ENCODE results near the gene HDLBP.
"Not testable (repeated sequence)": the region's sequence is repeated elsewhere in the genome, so short reads cannot be mapped to it uniquely, and the experiment has no call there.

HDLBP gene

GRCh38 chr2:241329669-241330615 is 14.5 kb upstream of the HDLBP start:
- DNase-seq (ENCODE audit: low spot score) = no peak

GRCh38 chr2:241325257-241325656 is 9.8 kb upstream of the HDLBP start:
- DNase-seq (ENCODE audit: low spot score) = no peak

- DNase-seq (ENCODE audit: low spot score) = no peak
These were observed 9.3 kb upstream of the HDLBP start for GRCh38 chr2:241324775-241325174.

GRCh38 chr2:241323778-241324177 is 8.3 kb upstream of the HDLBP start:
- DNase-seq (ENCODE audit: low spot score) = no peak

GRCh38 chr2:241321886-241322285 is 6.4 kb upstream of the HDLBP start:
- no peak for DNase-seq (ENCODE audit: low spot score)

- DNase-seq (ENCODE audit: low spot score) = no peak
These were observed 5.6 kb upstream of the HDLBP start for GRCh38 chr2:241321033-241321432.

- no peak for DNase-seq (ENCODE audit: low spot score)
These were observed 4.9 kb upstream of the HDLBP start for GRCh38 chr2:241320394-241320793.

- not testable (repeated sequence) for DNase-seq (ENCODE audit: low spot score)
These were observed 3.4 kb upstream of the HDLBP start for GRCh38 chr2:241318830-241319229.

- DNase-seq (ENCODE audit: low spot score) = no peak
These were observed 1.9 kb upstream of the HDLBP start for GRCh38 chr2:241317391-241317790.

- DNase-seq (ENCODE audit: low spot score) = no peak
These were observed 1.4 kb upstream of the HDLBP start for GRCh38 chr2:241316825-241317224.

GRCh38 chr2:241315879-241316631 is 583 bp upstream of the HDLBP start, which contains the start of gene SEPTIN2:
SEPTIN2 (plus strand) TSS chr2:241315925; CDS start chr2:241324233, 8,308 bp downstream.
- DNase-seq (ENCODE audit: low spot score) = no peak

GRCh38 chr2:241314226-241315092 is 1.0 kb downstream of the HDLBP start:
- no peak for DNase-seq (ENCODE audit: low spot score)

- no peak for DNase-seq (ENCODE audit: low spot score)
These were observed 1.9 kb downstream of the HDLBP start for GRCh38 chr2:241313543-241314095.

- DNase-seq (ENCODE audit: low spot score) = peak; percentile 52
These were observed 3.4 kb downstream of the HDLBP start for GRCh38 chr2:241312082-241312481.

- no peak for DNase-seq (ENCODE audit: low spot score)
These were observed 4.4 kb downstream of the HDLBP start for GRCh38 chr2:241310917-241311566.

- DNase-seq (ENCODE audit: low spot score) = peak; percentile 45
These were observed 5.8 kb downstream of the HDLBP start for GRCh38 chr2:241309684-241310117.

- DNase-seq (ENCODE audit: low spot score) = no peak
These were observed 6.5 kb downstream of the HDLBP start for GRCh38 chr2:241308832-241309500.

GRCh38 chr2:241308267-241308666 is 7.2 kb downstream of the HDLBP start:
- no peak for DNase-seq (ENCODE audit: low spot score)

GRCh38 chr2:241307055-241307454 is 8.4 kb downstream of the HDLBP start:
- DNase-seq (ENCODE audit: low spot score) = no peak

- no peak for DNase-seq (ENCODE audit: low spot score)
These were observed 11.3 kb downstream of the HDLBP start for GRCh38 chr2:241304039-241304670.

Data from AG08395 (cell line).